Kidney tubule cell (primary cell): ENCODE measurements around the gene ANAPC15.

ENCODE experiments used
- DNase-seq: peaks from one replicate; pipeline ENCODE4 v3.0.0-alpha.2; 2018; ENCODE audit warnings: low spot score

Gene ANAPC15

GRCh38 chr11:72124046-72124445, 11.6 kb upstream of the ANAPC15 start:
- DNase-seq: no peak

DNA sequence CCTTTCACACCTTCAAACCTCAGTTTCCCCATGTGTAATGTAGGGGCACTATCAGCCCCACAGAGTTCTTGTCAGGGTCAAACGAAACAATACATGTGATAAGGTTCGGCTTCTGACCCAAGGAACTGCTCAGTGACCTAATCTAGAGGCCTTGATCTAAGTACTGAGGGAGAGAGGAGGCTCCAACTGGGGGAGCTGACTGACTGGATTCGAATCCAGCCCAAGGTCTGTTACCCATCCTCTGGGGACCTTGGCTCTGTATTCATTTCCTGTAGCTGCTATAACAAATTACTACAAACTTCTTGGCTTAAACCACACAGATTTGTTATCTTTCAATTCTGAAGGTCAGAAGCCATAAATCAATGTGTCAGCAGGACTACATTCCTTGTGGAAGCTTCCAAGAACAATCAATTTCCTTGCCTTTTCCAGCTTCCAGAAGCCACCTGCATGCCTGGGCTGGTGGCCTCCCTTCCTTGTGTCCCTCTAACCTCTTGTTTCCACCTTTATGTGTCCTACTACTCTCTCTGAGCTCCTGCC, 10.7 kb upstream of the ANAPC15 start:
- no peak for DNase-seq

GRCh38 chr11:72122607-72123006, 10.1 kb upstream of the ANAPC15 start:
- DNase-seq: no peak

DNA sequence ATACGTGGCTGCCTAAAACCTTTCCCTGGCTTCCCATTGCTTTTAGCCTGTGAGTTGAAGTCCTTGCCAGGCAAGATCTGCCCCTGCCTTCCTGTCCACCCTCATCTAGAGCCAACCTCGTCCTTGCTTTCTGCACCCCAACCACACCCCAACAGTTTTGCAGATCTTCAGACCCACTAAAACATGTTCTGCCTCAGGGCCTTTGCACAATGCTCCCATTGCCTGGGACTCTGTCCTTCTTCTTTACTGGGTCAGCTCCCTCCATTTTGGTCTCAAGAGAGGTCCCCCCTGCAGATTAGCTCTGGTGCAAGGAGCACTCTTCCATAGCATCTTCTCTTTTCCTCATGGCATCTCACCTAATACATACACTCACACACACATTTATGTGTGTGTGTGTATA, 8.4 kb upstream of the ANAPC15 start:
- no peak for DNase-seq

GRCh38 chr11:72119198-72119597, 6.7 kb upstream of the ANAPC15 start:
- DNase-seq: no peak

DNA sequence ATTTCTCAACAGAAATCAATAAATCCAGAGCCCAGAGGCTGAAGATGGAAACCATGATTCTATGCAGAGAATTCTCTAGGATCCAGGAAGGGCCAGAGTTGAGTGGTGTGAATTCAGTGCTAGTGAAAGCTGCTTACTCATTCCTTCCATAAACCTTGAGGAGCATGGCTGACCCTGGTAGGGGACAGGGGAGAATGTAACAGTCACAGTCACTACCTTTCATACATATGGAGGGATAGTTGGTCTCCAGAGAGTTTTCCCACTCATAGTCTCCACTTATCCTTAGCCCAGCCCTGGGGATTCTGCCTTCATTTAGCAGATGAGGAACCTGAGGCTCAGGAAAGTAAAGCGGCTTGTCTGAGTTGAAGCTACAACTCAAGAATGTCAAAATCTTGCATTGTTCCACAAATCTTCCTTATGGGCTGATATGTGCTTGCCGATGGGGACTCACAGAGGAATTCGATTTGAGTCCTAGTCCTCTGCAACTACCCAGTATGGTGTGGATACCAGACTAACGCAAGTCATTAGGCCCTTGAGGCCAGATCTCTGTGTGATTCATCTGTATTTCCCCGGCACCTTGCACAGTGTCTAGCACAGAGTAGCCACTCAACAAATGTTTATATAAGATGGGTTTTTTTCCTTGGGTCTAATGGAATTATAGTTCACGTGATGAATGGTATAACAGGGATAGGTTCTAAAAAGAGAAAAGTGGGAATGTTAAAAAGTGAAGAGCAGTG, 3.7 kb upstream of the ANAPC15 start:
- no peak for DNase-seq

GRCh38 chr11:72114570-72114969, 2.1 kb upstream of the ANAPC15 start:
- peak; percentile 41 for DNase-seq

- DNase-seq: peak; percentile 22
These were observed 698 bp upstream of the ANAPC15 start for GRCh38 chr11:72112978-72113808.

GRCh38 chr11:72111300-72112142, 974 bp downstream of the ANAPC15 start:
- no peak for DNase-seq

DNA sequence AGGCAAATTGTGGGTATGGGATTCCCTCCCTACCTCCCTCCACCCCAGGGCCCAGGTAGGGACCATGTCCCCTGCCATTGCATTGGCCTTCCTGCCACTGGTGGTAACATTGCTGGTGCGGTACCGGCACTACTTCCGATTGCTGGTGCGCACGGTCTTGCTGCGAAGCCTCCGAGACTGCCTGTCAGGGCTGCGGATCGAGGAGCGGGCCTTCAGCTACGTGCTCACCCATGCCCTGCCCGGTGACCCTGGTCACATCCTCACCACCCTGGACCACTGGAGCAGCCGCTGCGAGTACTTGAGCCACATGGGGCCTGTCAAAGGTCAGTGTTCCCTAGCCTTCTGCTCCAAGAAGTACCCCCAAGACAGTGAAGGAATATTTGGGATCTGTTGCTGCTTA, 6.6 kb downstream of the ANAPC15 start, which contains the start of gene TOMT:
Gene TOMT (plus strand): TSS at position 37 of the 400 bp plus-strand sequence. CDS start 28 bp downstream, at position 65.
- DNase-seq: no peak

DNA sequence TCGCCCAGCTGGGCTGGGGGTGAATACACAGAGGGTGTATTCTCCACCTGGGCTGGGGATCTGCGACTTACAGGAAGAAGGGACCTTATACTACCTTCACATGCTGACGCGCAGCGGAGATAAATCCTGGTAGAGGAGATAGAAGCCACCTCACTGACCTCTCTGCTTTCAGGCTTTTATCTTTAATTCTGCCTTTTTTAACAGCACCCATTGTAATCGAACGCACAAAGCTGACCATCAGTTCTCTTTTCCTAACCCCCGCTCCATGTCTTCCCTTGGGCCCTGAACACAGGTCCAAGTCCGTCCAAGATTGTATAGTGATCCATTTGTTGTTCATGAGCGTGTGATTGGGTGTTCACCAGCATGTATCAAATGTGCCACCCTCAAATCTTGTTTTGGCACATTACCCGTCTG, 8.7 kb downstream of the ANAPC15 start:
- DNase-seq: no peak

- DNase-seq: peak; percentile 99
These were observed 9.3 kb downstream of the ANAPC15 start, which contains the start of gene LAMTOR1 for GRCh38 chr11:72102946-72103753. TSS of gene LAMTOR1 (minus strand) at chr11:72103297. CDS start at chr11:72103224, 73 bp downstream.

DNA sequence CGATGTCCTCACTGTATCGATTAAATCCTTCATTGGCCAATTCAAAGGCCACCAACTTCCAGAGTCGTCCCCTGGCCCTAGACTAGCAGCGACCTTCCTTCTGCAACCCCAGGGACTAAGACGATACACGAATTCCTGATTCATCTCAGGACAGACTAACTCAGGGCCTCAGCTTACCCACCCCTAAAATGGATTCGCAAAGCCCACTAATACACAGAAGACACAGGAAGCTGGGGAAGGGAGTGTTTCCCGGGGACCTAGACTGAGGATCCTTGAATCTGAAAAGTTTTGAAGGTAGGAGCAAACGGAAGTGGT, 9.9 kb downstream of the ANAPC15 start:
- no peak for DNase-seq

DNA sequence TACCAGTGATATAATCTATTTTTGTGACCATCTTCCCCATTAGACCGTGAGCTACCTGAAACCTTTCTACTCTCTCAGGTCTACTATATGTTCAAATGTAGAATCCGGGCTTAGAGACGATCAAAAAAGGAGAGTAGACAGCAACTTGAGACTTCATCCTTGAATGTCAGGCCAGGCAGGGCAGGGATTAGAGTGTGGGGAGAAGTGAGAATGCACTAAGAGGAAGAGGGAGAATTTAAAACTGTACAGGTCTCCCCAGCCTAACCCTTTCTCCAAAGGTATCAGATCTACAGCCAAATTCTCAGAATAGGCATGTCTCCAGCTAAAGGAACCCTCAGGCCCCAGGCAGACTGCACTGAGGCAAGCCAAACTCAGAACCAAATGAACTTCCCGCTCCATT, 10.3 kb downstream of the ANAPC15 start:
- no peak for DNase-seq

DNA sequence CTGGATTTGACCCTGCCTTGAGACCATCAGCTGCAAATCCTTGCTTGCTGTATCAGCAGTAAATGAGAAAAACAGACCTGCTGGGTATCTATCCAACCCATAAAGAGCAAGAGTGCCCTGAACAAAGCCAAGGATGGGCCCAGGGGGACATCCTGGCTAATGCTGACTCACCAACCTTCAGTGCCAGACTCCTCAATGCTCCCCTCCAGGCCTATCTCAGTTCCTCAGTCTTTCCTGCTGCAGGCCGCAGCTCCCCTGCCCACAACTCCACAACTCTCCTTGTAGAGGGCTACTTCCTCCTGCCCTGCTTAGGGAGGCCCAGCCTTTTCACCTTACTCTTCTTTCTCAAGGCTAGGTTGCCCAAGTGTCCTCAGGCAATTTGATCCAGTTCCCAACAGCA, 12.0 kb downstream of the ANAPC15 start:
- DNase-seq: no peak

DNA sequence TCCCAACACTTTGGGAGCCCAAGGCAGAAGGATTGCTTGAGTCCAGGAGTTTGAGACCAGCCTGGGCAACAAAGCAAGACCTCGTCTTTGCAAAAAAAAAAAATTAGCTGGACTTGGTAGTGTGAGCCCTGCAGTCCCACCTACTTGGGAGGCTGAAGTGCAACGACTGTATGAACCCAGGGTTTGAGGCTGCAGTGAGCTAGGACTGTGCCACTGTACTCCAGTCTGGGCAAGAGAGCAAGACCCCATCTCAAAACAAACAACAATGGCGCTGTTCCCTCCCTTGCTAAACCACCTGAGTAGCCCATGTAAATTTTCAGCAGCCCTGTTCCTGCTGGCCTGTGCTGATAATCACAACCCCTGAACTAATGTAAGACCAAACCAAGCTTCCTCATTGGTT, 12.5 kb downstream of the ANAPC15 start:
- no peak for DNase-seq

GRCh38 chr11:72098741-72099140, 13.8 kb downstream of the ANAPC15 start:
- DNase-seq: no peak

DNA sequence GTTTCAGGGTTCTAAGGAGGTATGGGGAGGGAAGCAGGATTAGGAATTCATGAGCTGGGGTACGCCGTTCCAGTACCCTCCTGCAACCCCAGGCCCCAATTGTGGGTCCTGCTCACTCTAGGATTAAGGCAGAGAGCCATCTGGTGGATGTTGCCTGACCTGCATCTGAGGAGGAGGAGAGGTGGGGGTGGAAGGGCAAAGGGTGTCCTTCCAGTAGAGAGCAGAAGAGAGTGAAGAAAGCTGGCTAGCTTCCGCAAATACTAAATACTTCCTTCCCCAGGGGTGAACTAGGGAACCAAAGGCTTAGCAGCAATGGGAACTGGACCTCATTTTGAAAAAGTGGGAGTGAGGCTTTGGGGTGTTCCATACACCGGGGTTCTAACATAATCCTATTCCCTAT, 21.2 kb downstream of the ANAPC15 start:
- peak; percentile 61 for DNase-seq

DNA sequence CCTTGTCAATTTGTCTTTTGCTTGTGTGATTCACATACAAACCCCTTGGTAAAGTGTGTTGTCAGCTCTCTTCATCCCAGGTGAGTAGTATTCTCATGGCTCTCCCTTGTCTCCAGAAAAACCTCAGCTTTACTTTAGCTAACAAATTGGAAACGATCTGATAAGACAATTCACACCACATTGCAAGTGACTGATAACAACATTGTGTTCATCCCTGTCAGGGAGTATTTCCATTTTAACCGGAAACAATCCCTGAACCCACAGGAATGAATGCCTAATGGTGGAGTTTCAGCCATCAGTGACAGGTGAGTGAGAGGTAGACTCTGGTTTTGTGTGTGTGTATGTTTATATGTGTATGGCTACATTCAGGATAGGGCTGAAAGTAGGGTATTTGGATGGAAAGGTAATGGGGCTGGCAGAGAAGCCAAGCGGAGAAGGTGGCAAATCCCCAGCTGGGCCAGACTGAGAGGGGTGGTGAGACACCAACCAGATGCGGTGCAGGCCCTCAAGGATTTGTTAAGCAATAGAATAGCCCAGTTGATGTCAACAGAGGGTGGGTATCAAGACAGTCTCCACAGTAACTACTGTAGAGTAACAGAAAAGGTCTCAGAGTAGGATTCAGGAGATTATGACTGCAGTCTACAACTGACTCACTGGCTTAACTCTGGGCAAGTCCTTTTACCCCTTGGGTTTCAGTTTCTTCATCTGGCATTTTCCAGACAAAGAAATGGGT, 24.3 kb downstream of the ANAPC15 start:
- DNase-seq: no peak

- no peak for DNase-seq
These were observed 26.7 kb downstream of the ANAPC15 start for GRCh38 chr11:72085621-72086351.
